CD4-positive, alpha-beta T cell treated with Interleukin-2 at 100 ng/mL for 4 hours (primary cell): ENCODE results near the gene TBC1D16.

Experiments
- DNase-seq: peaks from one replicate; pipeline ENCODE4 v3.0.0-alpha.2; 2020; ENCODE audit warnings: low spot score

The TBC1D16 gene

GRCh38 chr17:79926605-79927135, 109.0 kb downstream of the TBC1D16 start:
- DNase-seq: no peak

- no peak for DNase-seq
Observed at GRCh38 chr17:79926142-79926604, 109.5 kb downstream of the TBC1D16 start.

- no peak for DNase-seq
Observed at GRCh38 chr17:79925242-79925957, 110.3 kb downstream of the TBC1D16 start.

- no peak for DNase-seq
Observed at GRCh38 chr17:79924639-79924976, 111.1 kb downstream of the TBC1D16 start.

GRCh38 chr17:79923974-79924638, 111.6 kb downstream of the TBC1D16 start:
- DNase-seq: peak; percentile 8

GRCh38 chr17:79922798-79923197, 112.9 kb downstream of the TBC1D16 start:
- no peak for DNase-seq

GRCh38 chr17:79922116-79922601, 113.5 kb downstream of the TBC1D16 start:
- no peak for DNase-seq

- DNase-seq: no peak
Observed at GRCh38 chr17:79921411-79922115, 114.1 kb downstream of the TBC1D16 start.

GRCh38 chr17:79920751-79921410, 114.8 kb downstream of the TBC1D16 start:
- no peak for DNase-seq

GRCh38 chr17:79919862-79920720, 115.6 kb downstream of the TBC1D16 start:
- DNase-seq: no peak

GRCh38 chr17:79919164-79919585, 116.5 kb downstream of the TBC1D16 start:
- no peak for DNase-seq

- no peak for DNase-seq
Observed at GRCh38 chr17:79918581-79919163, 117.0 kb downstream of the TBC1D16 start.

- DNase-seq: no peak
Observed at GRCh38 chr17:79917902-79918484, 117.7 kb downstream of the TBC1D16 start.

- DNase-seq: no peak
Observed at GRCh38 chr17:79916991-79917901, 118.4 kb downstream of the TBC1D16 start.

- DNase-seq: no peak
Observed at GRCh38 chr17:79916506-79916905, 119.2 kb downstream of the TBC1D16 start.

GRCh38 chr17:79915850-79916430, 119.7 kb downstream of the TBC1D16 start:
- DNase-seq: peak; percentile 5

GRCh38 chr17:79914813-79915740, 120.6 kb downstream of the TBC1D16 start:
- no peak for DNase-seq
